ENCODE measurements around the gene RILPL1.
"Not testable (repeated sequence)": the region's sequence is repeated elsewhere in the genome, so short reads cannot be mapped to it uniquely, and the experiment has no call there.

Gene RILPL1

DNA sequence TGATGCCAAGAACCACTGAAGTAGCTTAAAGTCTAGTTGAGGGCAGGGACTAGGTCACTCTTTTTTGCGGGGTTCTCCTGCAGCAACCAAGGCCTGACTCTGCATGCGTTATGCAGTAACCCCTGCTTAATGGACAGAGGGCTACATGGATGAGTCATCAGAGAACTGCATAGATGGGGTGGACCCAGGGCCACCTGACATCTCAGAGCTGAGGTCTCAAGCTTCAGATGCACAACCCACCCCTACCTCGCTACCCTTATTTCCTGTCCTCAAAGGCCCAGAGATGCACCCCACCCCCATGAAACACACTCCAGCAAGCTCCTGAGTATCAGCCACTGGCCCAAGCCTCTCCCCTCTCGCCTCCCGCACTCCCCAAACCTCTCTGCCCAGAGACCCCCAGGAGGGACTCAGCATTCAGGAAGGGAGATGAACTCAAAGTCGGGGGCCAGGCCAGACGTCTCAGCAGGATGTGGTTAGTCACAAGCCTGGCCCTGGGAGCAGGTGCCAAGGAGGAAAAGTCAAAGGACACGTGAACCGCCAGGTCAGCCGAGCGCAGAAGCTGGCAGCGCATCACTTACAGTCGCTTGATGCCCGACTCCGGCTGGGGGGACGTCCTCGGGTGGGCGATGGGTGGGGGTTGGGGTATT lies 49.8 kb downstream of the RILPL1 start:
- FAIRE-seq = no peak
- DNase-seq (ENCODE audit: insufficient read length, low spot score) = no peak
- TF ChIP-seq, protein P1, sequence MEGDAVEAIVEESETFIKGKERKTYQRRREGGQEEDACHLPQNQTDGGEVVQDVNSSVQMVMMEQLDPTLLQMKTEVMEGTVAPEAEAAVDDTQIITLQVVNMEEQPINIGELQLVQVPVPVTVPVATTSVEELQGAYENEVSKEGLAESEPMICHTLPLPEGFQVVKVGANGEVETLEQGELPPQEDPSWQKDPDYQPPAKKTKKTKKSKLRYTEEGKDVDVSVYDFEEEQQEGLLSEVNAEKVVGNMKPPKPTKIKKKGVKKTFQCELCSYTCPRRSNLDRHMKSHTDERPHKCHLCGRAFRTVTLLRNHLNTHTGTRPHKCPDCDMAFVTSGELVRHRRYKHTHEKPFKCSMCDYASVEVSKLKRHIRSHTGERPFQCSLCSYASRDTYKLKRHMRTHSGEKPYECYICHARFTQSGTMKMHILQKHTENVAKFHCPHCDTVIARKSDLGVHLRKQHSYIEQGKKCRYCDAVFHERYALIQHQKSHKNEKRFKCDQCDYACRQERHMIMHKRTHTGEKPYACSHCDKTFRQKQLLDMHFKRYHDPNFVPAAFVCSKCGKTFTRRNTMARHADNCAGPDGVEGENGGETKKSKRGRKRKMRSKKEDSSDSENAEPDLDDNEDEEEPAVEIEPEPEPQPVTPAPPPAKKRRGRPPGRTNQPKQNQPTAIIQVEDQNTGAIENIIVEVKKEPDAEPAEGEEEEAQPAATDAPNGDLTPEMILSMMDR (IDR thresholded peaks at IDR 0.05; ENCODE audit: insufficient read depth, missing control alignments) = no peak

DNA sequence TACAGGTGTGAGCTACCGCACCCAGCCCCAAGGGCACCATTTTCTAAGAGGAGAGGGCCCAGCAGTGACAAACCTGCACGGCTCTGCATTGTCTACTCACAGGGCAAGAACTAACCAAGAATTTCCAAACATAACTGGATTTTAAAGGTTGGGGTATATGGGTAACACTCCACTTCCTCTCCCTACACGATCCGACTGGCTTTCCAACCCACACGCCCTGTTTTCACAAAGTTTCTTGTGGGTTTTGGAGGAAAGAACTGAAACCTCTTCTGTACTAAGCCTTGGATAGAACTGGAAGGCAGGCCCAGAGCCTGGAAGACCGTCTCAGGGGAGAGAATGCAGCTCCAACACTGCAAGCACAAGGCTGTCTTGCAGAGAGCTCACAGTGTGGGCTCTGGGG lies 50.6 kb downstream of the RILPL1 start:
- TF ChIP-seq, protein P1 (IDR thresholded peaks at IDR 0.05; ENCODE audit: insufficient read depth, missing control alignments) = no peak
- FAIRE-seq = no peak

DNA sequence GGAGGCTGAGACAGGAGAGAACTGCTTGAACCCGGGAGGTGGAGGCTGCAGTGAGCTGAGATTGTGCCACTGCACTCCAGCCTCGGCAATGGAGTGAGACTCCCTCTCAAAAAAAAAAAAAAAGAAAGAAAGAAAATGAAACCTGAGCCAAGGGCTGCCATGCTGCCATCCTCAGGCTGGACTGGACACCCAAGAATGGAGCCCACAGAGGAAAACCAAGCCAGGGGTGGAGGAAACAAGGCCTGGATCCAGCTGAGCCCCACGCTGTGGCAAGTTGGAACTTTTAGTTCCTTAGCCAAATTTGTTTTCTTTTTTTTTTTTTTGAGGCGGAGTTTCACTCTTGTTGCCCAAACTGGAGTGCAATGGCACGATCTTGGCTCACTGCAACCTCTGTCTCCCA lies 52.3 kb downstream of the RILPL1 start:
- DNase-seq (ENCODE audit: insufficient read length, low spot score); FAIRE-seq: not testable (repeated sequence)

More for the DNA sequence above, 50.6 kb downstream of the RILPL1 start:
- no peak for DNase-seq (ENCODE audit: insufficient read length, low spot score)

DNA sequence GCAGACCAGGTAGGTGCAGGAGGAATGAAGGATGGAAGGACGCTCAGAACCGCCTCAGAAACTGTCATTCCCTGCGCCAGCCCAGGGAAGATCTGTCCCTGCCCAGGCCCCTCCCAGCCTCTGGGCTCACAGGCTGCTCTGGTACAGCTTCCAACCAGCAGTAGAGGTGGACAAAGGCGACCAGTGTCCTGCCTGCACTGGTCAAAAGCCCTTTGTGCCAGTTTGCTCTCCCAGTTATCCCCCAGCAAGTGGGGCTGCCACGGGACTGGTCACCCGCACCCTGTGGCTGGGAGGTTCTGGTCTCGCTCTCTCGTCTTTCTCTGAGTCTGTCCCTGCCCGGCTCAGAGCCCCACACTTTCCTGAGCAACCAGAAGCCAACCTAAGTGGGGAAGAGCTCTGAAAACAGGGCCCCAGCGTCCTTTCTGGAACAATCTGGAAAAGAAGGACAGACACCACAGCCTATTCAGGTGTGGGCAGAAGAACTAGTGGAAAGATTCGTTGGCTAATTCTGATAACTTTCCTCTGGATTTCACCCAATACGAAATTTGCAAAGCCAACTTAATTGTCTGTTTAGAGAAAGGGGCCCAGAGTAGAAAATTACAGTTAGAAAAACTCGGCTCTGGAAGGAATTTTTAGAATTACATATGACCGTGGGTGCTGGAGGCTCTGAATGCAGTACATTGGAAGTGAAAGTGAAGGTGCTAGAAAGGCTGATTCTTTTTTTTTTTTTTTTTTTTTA lies 53.9 kb downstream of the RILPL1 start:
- DNase-seq (ENCODE audit: insufficient read length, low spot score) = no peak
- TF ChIP-seq, protein P1 (IDR thresholded peaks at IDR 0.05; ENCODE audit: insufficient read depth, missing control alignments) = no peak
- FAIRE-seq = no peak

DNA sequence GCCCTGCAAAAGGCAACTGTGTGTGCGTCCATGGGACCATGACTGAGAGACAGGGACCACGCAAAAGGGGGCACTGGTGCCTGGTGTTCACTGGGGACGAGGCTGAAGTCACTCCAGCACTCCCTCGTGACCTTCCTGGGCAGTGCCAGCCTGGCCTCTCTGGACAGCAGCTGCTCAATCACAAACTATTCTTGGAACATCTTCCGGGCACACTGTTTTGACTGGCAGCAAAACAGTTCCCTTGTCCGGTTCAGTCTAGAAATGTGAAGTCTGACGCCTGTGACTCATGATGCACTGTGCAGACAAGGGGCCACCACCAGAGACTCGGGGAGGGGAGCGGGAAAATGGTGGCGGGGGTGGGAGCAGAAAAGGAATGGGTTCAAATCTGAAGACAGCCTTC lies 54.8 kb downstream of the RILPL1 start:
- DNase-seq (ENCODE audit: insufficient read length, low spot score) (no peak), FAIRE-seq (no peak)
- TF ChIP-seq, protein P1 (IDR thresholded peaks at IDR 0.05; ENCODE audit: insufficient read depth, missing control alignments) = no peak

DNA sequence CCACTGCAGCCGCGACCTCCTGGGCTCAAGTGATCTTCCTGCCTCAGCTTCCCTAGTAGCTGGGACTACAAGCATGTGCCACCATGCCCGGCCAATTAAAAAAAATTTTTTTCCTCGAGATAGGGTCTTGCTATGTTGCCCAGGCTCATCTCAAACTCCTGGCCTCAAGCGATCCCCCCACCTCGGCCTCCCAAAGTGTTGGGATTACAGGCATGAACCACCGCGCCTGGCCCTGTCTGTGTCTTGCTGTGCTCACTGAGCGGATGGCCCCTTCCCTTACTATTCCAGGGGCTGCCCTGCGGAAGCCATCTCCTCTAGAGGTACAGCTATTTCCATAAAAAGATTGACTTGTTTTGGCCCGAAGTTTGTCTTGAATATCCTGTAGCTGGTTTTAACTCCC lies 55.5 kb downstream of the RILPL1 start:
- FAIRE-seq (no peak), DNase-seq (ENCODE audit: insufficient read length, low spot score) (no peak)

DNA sequence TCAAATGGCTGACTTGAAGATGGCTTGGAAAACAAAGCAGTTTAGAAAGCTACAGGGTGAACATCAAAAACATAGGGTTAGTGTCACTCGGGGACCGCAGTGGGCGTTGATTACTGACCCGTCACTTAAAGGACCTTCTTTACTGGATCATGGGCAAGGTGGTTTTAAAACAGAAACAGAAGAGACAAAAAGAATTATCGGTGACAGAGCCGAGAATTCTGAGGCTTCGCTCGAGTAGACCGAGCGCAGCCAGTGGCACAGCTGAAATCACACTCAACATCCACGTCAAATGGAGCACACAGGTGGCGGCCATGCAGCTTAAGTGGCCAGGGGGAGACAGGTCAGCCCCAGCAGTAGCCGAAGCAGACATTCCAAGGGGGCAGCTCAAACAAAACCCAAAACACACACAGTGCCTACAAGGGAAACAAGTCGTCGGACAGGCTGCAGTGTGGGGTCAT lies 58.2 kb downstream of the RILPL1 start:
- TF ChIP-seq, protein P1 (IDR thresholded peaks at IDR 0.05; ENCODE audit: insufficient read depth, missing control alignments) = no peak
- DNase-seq (ENCODE audit: insufficient read length, low spot score) (no peak), FAIRE-seq (no peak)

More for the DNA sequence above, 55.5 kb downstream of the RILPL1 start:
- TF ChIP-seq, protein P1 (IDR thresholded peaks at IDR 0.05; ENCODE audit: insufficient read depth, missing control alignments) = no peak
